HG03066 (cell line): ENCODE data around the gene TRIM39.
"Not testable (repeated sequence)": the region's sequence is repeated elsewhere in the genome, so short reads cannot be mapped to it uniquely, and the experiment has no call there.

ENCODE experiments used
- ATAC-seq: cut with Tn5 transposase; IDR thresholded peaks from one replicate; pipeline ENCODE4 v1.9.1; 2021; ENCODE audit warnings: low read depth; ENCODE audit not compliant: unreplicated experiment

TRIM39 gene

GRCh38 chr6:30359276-30359675 is 32.5 kb downstream of the TRIM39 start:
- ATAC-seq, result no peak

- ATAC-seq, result no peak
These were observed 33.4 kb downstream of the TRIM39 start for GRCh38 chr6:30360139-30360538.

- ATAC-seq, result no peak
These were observed 34.9 kb downstream of the TRIM39 start for GRCh38 chr6:30361661-30362060.

- no peak for ATAC-seq
These were observed 36.7 kb downstream of the TRIM39 start for GRCh38 chr6:30363459-30363858.

- no peak for ATAC-seq
These were observed 37.9 kb downstream of the TRIM39 start for GRCh38 chr6:30364591-30364990.

- not testable (repeated sequence) for ATAC-seq
These were observed 42.6 kb downstream of the TRIM39 start for GRCh38 chr6:30369280-30369679.

GRCh38 chr6:30378290-30378937 is 51.7 kb downstream of the TRIM39 start:
- no peak for ATAC-seq

- ATAC-seq, result no peak
These were observed 53.7 kb downstream of the TRIM39 start for GRCh38 chr6:30380464-30380863.

GRCh38 chr6:30386166-30386565 is 59.4 kb downstream of the TRIM39 start:
- ATAC-seq, result no peak

- no peak for ATAC-seq
These were observed 64.5 kb downstream of the TRIM39 start for GRCh38 chr6:30391240-30391639.
